ENCODE results near the gene PSMB4.
"Not testable (repeated sequence)": the region's sequence is repeated elsewhere in the genome, so short reads cannot be mapped to it uniquely, and the experiment has no call there.

Gene PSMB4

DNA sequence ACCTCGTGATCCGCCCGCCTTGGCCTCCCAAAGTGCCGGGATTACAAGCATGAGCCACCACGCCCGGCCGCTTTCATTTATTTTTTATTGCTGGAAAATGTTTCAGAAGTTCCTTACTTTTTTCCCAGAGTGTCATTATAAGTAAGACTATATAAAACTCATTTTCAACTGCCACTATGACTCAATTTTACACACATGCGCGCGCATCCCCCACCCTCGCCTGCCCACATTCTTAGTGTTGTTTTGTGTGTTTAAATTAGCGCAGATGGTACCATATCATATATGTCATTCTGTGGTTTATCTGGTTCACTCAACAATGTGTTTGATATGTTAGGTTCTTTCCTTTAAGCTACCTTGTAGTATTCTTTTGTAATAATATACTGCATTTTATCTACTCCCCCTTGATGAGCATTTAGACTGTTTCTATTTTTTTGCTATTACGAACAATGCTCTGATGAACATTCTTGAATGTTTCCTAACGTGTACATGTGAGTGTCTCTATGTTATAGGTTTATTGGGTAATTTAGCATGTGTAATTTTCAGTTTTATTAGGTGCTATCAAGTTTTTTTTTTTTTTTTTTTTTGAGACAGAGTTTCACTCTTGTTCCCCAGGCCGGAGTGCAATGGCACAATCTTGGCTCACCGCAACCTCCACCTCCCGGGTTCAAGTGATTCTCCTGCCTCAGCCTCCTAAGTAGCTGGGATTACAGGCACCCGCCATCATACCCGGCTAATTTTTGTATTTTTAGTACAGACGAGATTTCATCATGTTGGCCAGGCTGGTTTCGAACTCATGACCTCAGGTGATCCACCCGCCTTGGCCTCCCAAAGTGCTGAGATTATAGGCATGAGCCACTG lies 8.9 kb upstream of the PSMB4 start:
- not testable (repeated sequence) for DNase-seq (ENCODE audit: low read depth)

DNA sequence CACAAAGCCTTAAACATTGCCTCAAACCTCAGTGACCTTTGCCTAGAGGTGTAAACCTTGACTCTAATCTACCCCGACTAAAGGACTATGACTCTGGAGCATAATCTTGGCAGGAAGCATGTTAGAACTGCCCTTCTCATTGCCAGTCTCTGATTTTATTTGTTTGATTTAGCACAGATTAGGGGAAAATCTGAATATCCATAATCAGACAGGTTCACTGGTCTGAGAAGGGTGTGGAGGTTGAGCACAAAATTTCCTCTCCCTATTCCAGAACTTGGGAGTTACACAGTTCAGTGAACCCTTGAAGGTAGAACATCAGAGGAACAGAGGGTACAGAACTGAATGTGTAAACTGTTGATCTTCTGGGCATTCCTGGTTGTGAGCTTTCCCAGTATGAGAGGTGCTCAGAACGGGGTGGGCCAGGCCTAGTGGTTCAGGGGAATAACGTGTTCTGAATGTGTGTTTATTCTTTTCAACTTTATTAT lies 8.3 kb upstream of the PSMB4 start:
- DNase-seq (ENCODE audit: low read depth), result no peak

DNA sequence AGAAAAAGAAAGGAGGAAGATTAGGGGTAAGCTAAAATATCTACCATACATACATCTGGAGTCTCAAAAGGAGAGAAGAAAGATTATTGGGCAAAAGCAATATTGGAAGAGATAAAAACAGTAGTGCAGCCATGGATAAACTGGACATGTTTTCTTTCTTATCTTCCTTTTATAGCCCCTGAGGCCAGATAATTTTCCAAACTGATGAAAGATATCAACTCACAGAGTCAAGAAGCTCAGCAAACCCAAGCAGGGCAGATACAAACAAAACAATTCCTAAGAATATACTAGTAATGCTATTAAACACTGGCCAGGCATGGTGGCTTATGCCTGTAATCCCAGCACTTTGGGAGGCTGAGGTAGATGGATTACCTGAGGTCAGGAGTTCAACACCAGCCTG lies 5.8 kb upstream of the PSMB4 start:
- no peak for DNase-seq (ENCODE audit: low read depth)

DNA sequence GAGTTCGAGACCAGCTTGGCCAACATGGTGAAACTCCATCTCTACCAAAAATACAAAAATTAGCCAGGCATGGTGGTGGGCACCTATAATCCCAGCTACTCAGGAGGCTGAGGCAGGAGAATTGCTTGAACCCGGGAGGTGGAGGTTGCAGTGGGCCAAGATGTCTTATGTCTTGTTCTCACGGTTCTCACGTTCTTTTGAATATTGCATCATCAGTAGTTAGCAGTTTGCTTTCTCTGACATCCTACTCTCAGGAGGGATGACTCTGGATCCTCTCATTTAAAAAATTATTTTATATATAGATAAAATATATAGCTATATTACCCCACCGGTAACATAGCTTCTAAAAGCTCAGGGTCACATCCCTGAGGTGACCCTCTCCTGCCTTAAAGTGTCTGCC lies 3.1 kb upstream of the PSMB4 start:
- DNase-seq (ENCODE audit: low read depth), result not testable (repeated sequence)

DNA sequence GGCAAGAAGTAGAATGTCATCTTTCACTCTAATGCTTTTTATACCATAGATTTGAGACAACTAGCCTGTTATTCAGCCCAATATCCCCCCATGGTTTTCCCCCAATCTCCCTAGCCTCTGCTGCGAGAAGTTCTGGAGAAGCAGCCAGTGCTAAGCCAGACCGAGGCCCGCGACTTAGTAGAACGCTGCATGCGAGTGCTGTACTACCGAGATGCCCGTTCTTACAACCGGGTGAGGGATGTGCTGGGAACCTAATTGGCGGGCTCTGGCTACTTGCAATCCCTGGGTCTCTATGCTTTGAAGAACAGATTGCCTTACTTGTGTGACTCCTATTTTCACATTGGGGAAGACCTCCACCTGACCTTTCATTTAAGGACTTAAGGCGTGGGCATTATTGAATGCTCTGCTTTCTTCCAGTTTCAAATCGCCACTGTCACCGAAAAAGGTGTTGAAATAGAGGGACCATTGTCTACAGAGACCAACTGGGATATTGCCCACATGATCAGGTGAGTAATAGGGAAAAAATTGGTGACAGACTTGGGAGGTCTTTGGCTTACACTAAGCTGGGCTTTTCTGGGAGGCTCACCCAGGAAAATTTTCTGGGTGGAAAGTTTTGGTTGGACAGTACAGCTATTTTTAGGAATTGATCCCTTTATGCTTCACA lies 1.9 kb downstream of the PSMB4 start:
- DNase-seq (ENCODE audit: low read depth), result no peak

DNA sequence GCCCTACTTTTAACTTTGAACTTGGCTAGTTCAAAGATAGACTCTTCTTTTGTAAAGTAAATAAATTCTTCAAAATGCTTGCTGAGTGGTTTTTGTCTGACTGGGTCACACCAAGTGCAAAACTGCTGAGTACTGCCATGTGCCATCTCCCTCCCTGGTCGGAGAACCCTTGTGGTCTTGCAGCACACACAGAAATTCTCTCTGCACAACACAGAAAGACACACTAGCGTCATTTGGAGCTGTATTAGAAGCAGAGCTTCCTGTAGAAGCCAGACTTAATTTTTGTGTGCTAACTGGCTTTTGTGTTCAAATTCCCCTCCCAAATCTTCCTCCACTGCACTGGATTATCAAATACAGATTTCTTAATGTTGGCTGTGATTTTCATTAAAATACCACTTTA lies 2.5 kb downstream of the PSMB4 start:
- no peak for DNase-seq (ENCODE audit: low read depth)

DNA sequence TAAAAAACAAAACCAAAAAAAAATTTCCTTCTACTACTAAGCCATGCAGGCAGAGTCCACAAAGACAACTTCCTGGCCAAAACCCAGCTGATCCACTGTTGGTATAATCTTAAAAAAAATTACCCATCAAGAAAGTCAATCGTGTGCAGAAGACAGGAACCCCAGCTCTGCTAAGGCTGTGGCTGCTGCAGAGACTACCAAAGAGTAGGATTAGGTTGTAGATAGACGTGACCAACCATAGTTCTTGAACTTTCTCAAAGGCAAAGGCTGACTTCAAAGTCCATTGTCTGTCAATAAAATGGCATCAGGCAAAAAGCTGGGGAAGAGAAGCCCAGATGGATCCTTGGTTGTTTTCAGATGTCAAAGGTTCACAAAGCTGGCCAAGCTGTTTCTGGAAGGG lies 3.4 kb downstream of the PSMB4 start:
- no peak for DNase-seq (ENCODE audit: low read depth)

DNA sequence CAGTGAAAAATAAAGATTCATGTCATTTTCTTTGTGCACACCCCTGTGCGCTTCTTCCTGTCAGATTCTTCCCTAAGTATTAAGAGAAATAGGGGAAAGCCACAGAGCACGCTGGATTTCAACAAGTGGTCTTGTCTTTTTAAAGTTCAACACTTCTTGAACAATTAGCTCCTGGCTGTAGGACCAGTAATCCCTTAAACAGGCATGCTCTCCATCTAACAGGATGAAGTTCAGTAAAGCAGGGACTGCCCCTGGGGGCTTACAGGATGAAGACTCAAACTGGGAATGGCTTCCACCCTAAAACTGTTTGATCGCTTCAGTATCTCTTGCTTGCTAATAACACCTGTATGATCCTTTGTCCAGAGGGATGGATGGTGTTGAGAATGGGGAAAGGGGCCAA lies 4.2 kb downstream of the PSMB4 start:
- DNase-seq (ENCODE audit: low read depth), result no peak

DNA sequence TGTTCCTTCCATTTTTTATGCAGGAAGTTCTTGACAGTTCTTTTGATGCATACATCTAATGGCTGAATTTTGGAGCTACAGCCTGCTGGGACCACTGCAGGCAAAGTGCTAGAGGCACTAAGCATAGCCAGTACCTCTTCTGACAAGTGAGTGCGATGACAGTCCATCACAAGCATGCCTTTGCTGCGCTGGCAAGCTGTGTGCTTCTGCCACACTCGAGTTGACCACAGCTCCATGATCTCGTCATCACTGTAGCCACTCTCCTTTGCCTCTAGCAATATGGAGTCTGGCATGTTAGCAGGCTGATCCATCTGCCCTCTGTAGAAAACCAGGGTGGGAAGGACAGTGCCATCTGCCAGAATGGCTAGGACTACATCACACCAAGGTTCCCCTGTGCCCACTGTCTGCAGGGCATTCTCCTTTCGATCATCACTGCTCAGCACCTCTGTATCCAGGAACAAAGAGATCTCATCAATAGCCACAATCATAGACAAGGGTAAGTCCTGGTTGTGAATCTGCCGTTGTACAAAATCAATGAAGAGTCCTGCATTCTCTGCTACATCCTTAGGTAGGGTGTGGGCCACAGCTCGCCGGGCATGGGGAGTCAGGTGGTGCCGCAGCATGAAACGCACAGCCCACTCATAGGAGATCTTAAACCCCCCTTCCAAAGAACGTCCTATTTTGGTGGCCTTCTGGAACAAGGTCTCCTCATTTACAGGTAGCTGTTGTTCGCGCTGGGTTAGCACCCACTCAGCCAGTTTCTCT lies 6.0 kb downstream of the PSMB4 start:
- DNase-seq (ENCODE audit: low read depth), result no peak

DNA sequence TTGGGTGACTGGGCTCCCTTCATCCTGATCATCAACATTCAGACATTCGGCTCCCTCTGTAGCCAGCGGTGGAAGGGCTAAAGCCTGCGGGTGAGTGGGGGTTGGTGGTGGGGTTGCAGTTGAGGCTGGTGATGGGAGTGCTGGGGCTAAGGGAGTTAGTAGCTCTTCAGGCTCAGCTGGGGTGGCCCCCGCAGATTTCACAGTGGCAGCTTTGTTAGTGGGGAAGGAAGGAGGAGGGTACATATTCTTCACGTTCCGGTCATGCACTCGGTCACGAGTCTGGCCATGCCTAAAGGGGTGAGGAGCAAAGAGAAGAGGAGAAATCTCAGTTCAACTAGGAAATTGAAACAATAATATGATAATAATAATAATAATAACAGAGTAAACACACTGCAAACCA lies 6.8 kb downstream of the PSMB4 start:
- no peak for DNase-seq (ENCODE audit: low read depth)

DNA sequence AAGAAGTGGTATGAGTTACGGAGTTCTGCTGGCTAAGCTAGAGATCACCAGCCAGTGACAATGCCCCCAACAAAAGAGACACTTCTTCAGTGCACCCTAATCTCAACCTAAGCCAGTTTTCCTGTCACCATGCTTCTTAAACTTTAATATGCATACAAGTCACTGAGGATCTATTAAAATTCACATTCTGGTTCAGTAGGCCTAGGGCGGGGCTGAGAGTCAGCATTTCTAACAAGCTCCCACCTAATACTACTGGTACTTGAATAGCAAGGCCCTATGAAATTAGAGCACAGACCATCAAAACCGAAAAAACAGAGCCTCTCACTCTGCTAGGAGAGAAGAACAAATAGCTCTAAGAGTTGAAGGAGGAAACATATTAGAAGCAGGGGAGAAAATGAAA lies 7.9 kb downstream of the PSMB4 start:
- no peak for DNase-seq (ENCODE audit: low read depth)

DNA sequence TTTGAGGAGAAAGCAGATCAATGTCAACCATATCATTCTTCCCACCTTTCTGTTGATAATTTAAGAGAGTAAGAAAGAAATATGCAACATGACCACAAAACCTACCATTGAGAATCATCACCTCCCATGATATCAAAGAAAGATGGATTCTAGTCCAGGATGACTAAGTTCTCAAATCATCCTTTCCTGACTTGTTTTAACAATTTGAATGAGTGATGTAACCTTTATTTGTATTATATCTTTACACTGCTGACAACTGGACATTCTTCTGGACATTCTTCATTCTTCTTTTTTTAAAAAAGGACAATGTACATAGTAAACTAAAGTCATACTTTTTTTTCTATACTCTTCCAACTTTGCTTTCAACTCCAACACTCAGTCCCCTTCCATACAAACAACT lies 9.5 kb downstream of the PSMB4 start:
- no peak for DNase-seq (ENCODE audit: low read depth)

DNA sequence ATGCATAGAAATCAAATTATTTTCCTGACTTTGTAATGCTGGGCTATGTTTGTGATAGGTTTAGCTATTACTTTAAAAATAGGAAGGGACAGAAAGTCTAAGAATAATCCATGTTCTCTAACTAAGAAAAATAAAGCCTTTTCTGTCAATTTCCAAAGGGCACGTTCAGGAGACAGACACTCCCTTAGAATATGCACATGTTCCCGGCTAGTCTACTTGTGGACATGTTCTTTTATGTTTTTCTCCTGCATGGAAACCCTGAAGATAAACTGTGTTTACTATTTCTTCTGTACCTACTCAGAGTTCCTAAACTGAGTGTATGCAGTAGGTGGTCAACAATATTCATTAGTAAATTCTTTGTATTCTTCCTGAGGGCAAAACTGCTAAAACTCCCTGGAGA lies 12.5 kb downstream of the PSMB4 start:
- no peak for DNase-seq (ENCODE audit: low read depth)

DNA sequence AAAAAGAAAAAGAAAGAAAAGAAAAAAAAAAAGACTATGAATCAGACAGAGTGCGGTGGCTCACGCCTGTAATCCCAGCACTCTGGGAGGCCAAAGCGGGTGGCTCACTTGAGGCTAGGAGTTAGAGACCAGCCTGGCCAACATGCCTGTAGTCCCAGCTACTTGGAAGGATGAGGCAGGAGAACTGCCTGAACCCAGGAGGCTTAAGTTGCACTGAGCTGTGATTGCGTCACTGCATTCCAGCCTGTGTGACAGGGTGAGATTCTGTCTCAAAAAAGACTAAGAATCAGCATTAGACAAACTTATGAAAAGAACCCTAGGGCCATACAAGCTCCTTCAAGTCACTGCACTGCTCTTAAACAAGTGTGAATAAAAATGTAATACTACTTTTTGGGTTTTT lies 16.9 kb downstream of the PSMB4 start:
- no peak for DNase-seq (ENCODE audit: low read depth)

DNA sequence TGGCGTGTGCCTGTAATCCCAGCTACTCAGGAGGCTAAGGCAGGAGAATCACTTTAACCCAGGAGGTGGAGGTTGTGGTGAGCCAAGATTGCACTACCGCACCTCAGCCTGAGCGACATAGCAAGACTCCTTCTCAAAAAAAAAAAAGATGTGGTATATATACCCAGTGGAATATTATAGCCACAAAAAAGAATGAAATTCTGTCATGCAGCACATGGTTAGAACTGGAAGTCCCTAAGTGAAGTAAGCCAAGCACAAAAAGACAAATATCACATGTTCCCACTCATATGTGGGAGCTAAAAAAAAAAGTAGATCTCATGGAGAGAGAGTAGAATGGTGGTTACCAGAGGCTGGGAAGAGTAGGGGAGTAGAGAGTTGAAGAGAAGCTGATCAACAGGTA lies 18.7 kb downstream of the PSMB4 start:
- no peak for DNase-seq (ENCODE audit: low read depth)

DNA sequence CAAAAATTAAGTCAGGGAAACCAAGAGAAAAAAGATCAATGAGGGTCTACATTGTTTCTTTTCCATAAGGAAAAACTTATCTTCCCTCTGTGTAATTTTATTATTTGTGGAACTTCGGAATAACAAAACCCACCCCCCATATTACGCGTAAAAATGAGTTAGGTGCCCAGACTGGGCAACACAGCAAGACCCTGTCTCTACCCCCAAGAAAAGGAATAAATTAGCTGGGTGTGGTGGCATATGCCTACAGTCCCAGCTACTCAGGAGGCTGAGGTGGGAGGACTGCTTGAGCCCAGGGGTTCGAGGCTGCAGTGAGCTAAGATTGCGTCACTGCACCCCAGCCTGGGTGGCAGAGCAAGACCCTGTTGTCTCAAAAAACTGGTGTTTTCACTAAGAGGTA lies 20.4 kb downstream of the PSMB4 start:
- DNase-seq (ENCODE audit: low read depth), result no peak

DNA sequence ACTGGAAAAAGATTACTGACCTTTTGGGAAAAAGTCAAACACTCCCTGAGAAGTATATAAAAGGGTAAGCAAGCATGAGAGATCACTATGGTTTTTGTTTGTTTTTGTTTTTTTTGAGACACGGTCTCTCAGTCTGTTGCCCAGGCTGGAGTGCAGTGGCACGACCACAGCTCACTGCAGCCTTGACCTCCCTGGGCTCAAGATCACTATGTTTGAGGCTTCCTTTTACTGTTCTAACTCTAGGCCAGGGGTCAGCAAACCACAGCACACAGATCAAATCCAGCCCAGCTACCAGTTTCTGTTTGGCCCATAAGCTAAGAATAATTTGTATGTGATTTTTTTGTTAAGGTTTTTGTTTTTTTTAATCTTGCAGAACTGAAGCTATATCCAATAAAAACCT lies 25.7 kb downstream of the PSMB4 start:
- no peak for DNase-seq (ENCODE audit: low read depth)

DNA sequence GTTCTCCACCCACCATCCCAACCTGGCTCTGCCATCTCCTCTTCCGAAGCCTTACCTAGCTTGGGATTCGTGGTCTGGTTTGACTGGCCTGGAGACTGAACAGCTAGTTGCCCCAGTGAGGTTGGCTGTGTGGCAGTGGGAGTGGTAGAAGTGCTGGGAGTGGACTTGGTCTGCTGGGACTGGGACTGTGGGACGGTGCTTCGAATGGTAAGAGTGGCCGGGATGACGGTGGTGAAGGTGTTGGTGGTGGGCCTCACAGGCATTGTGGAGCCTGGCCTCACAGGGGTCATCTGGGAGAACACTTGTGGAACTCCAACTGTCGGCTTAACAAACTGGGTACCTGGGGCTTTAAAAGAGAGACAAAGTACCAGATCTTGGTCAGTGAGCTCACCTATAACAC lies 28.7 kb downstream of the PSMB4 start:
- no peak for DNase-seq (ENCODE audit: low read depth)

DNA sequence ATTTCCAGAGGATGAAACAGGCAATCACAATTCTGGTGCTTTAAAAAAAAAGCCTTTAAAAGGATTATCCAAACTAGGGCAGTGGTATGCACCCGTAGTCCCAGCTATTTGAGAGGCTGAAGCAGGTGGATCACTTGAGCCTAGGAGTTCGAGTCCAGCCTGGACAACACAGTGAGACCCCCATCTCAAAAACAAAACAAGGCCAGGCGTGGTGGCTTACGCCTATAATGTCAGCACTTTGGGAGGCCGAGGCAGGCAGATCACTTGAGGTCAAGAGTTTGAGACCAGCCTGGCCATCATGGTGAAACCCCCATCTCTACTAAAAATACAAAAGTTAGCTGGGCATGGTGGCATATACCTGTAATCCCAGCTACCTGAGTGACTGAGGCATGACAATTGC lies 34.5 kb downstream of the PSMB4 start:
- DNase-seq (ENCODE audit: low read depth), result not testable (repeated sequence)

DNA sequence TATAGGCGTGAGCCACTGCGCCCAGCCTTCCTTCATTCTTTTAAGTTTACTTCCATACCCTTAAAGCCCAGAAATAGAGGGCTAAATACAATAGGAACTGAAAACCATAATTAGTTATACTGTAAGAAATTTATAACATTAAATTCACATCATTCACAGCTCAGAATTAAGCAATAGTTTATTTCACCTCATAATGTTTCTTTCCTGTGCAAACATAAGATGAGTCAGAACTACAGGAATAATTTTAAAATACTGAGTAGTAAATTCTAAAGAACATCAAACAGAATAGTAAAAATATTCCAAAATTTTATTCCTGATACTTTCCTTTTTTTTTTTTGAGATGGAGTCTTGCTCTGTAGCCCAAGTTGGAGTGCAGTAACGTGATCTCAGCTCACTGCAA lies 35.8 kb downstream of the PSMB4 start:
- no peak for DNase-seq (ENCODE audit: low read depth)

DNA sequence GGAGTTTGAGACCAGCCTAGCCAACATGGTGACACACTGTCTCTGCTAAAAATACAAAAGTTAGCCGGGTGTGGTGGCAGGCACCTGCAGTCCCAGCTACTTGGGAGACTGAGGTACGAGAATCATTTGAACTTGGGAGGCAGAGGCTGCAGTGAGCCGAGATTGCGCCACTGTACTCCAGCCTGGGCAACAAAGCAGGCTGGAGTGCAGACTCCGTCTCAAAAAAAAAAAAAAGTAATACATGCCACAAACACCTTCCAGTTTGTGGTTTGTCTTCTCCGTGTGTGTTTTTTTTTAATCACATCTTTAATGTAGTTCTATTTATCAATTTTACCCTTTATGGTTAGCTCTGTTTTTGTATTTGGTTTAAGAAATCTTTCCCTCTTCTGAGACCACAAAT lies 37.6 kb downstream of the PSMB4 start:
- no peak for DNase-seq (ENCODE audit: low read depth)

DNA sequence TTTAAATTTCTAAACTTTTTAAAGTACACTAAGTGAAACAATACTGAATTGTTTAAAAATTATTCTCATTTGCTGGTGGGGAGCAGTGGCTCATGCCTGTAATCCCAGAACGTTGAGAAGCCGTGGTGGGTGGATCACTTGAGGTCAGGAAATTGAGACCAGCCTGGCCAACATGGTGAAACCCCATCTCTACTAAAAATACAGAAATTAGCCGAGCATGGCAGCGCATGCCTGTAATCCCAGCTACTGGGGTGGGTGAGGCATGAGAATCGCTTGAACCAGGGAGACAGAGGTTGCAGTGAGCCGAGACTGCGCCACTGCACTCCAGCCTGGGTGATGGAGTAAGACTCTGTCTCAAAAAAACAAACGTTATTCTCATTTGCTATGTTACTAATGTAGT lies 38.0 kb downstream of the PSMB4 start:
- DNase-seq (ENCODE audit: low read depth), result not testable (repeated sequence)

All from stimulated activated CD8-positive, alpha-beta memory T cell treated with anti-CD3 and anti-CD28 coated beads, Interleukin-15, amount 100 ng/mL, for 1 hour (primary cell).